Ishikawa (cell line): ENCODE data around the gene STK39.

Source experiments
- CEBPB ChIP-seq: IDR thresholded peaks from 2 replicates; pipeline ENCODE4 v1.6.1; 2012
- EGR1 ChIP-seq: IDR thresholded peaks from 2 replicates; pipeline ENCODE4 v1.6.1; 2012
- EP300 ChIP-seq: IDR thresholded peaks from 2 replicates; pipeline ENCODE4 v1.6.1; 2012; ENCODE audit warnings: borderline replicate concordance
- FOXM1 ChIP-seq: IDR thresholded peaks from 2 replicates; pipeline ENCODE4 v1.6.1; 2012; ENCODE audit warnings: low read depth, borderline replicate concordance
- MAX ChIP-seq: IDR thresholded peaks from 2 replicates; pipeline ENCODE4 v1.6.1; 2012
- NFIC ChIP-seq: IDR thresholded peaks from 2 replicates; pipeline ENCODE4 v1.6.1; 2012
- RAD21 ChIP-seq: IDR thresholded peaks from 2 replicates; pipeline ENCODE4 v1.6.1; 2012; ENCODE audit warnings: low read depth
- TAF1 ChIP-seq: IDR thresholded peaks from 2 replicates; pipeline ENCODE4 v1.6.1; 2012; ENCODE audit warnings: low read depth, mild to moderate bottlenecking
- TEAD4 ChIP-seq: IDR thresholded peaks from 2 replicates; pipeline ENCODE4 v1.6.1; 2012
- TF ChIP-seq, protein P1 (sequence below): IDR thresholded peaks from 2 replicates; pipeline ENCODE4 v1.6.1; 2012

- no peak for TF ChIP-seq TEAD4
- TF ChIP-seq TAF1 = no peak
- TF ChIP-seq EP300 = no peak
- TF ChIP-seq, protein P1, sequence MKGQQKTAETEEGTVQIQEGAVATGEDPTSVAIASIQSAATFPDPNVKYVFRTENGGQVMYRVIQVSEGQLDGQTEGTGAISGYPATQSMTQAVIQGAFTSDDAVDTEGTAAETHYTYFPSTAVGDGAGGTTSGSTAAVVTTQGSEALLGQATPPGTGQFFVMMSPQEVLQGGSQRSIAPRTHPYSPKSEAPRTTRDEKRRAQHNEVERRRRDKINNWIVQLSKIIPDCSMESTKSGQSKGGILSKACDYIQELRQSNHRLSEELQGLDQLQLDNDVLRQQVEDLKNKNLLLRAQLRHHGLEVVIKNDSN = no peak
- no peak for TF ChIP-seq EGR1
- no peak for TF ChIP-seq MAX
- TF ChIP-seq CEBPB = no peak
- no peak for TF ChIP-seq NFIC
- TF ChIP-seq RAD21 = no peak
- TF ChIP-seq FOXM1 = no peak
These were observed 200.2 kb downstream of the STK39 start for GRCh38 chr2:168047091-168047690.
